ENCODE measurements around the gene ARSD. TPM values are rescaled to one million over a fixed set of nuclear protein-coding genes. Genes with fewer than 3 reads are reported as not detected.
"Not testable (repeated sequence)": the region's sequence is repeated elsewhere in the genome, so short reads cannot be mapped to it uniquely, and the experiment has no call there.

Gene ARSD
- total RNA-seq = 1 to 10 TPM; 3.9 to 4.4 TPM

- peak; percentile 62 for DNase-seq
- CTCF ChIA-PET = no interaction called here
- H3K4me1 Mint-ChIP-seq = peaks cover 6% of the 10 kb centered on the region
- H3K27me3 Mint-ChIP-seq = no peaks in the 10 kb centered on the region
- POLR2A ChIA-PET = no interaction called here
- H3K36me3 Mint-ChIP-seq (ENCODE audit: low read depth) = peaks cover 2% of the 10 kb centered on the region
- peak within 1 kb of the TSS; percentile 77 for H3K4me3 Mint-ChIP-seq
- peak within 1 kb of the TSS; percentile 71 for H3K27ac Mint-ChIP-seq
- peaks cover 2% of the 10 kb centered on the region for H3K9me3 Mint-ChIP-seq
Observed at GRCh38 chrX:2928583-2929434, at the start of gene ARSD. ARSD (minus strand) TSS chrX:2929339; CDS start chrX:2929275, 64 bp downstream.

- not testable (repeated sequence) for H3K27me3 Mint-ChIP-seq, H3K4me1 Mint-ChIP-seq
Observed at GRCh38 chrX:2978639-2979038, 49.5 kb upstream of the ARSD start.

GRCh38 chrX:2974961-2975360, 45.8 kb upstream of the ARSD start:
- Mint-ChIP-seq H3K27ac (no peak overlapping the region), H3K4me3 (no peak overlapping the region), H3K4me1 (no peaks in the 10 kb centered on the region), H3K9me3 (no peaks in the 10 kb centered on the region), H3K36me3 (ENCODE audit: low read depth) (no peaks in the 10 kb centered on the region), H3K27me3 (no peaks in the 10 kb centered on the region)
- CTCF ChIA-PET = no interaction called here
- POLR2A ChIA-PET = no interaction called here
- DNase-seq = no peak

More at GRCh38 chrX:2978639-2979038, 49.5 kb upstream of the ARSD start:
- DNase-seq; H3K9me3 Mint-ChIP-seq; H3K4me3 Mint-ChIP-seq; POLR2A ChIA-PET; H3K27ac Mint-ChIP-seq; H3K36me3 Mint-ChIP-seq (ENCODE audit: low read depth); CTCF ChIA-PET: not testable (repeated sequence)

GRCh38 chrX:2972391-2972790, 43.3 kb upstream of the ARSD start:
- CTCF ChIA-PET = no interaction called here
- H3K4me3 Mint-ChIP-seq = no peak overlapping the region
- H3K9me3 Mint-ChIP-seq = no peaks in the 10 kb centered on the region
- DNase-seq = no peak
- H3K27ac Mint-ChIP-seq = no peak overlapping the region
- H3K27me3 Mint-ChIP-seq = no peaks in the 10 kb centered on the region
- H3K4me1 Mint-ChIP-seq = peaks cover 4% of the 10 kb centered on the region
- H3K36me3 Mint-ChIP-seq (ENCODE audit: low read depth) = no peaks in the 10 kb centered on the region
- POLR2A ChIA-PET = no interaction called here

GRCh38 chrX:2969021-2969420, 39.9 kb upstream of the ARSD start:
- Mint-ChIP-seq H3K4me1 (peaks cover 4% of the 10 kb centered on the region), H3K27me3 (no peaks in the 10 kb centered on the region), H3K9me3 (no peaks in the 10 kb centered on the region), H3K4me3 (no peak overlapping the region), H3K27ac (no peak overlapping the region), H3K36me3 (ENCODE audit: low read depth) (no peaks in the 10 kb centered on the region)
- POLR2A ChIA-PET = no interaction called here
- no peak for DNase-seq
- CTCF ChIA-PET = no interaction called here

- Mint-ChIP-seq H3K27me3 (no peaks in the 10 kb centered on the region), H3K4me1 (peaks cover 4% of the 10 kb centered on the region), H3K27ac (no peak overlapping the region), H3K36me3 (ENCODE audit: low read depth) (no peaks in the 10 kb centered on the region), H3K9me3 (no peaks in the 10 kb centered on the region), H3K4me3 (peak overlapping the region; percentile 58)
- ChIA-PET CTCF (no interaction called here), POLR2A (no interaction called here)
- DNase-seq = no peak
Observed at GRCh38 chrX:2967998-2968909, 39.1 kb upstream of the ARSD start.

- peaks cover 4% of the 10 kb centered on the region for H3K4me1 Mint-ChIP-seq
- H3K27ac Mint-ChIP-seq = no peak overlapping the region
- no peaks in the 10 kb centered on the region for H3K9me3 Mint-ChIP-seq
- POLR2A ChIA-PET = no interaction called here
- CTCF ChIA-PET = no interaction called here
- no peaks in the 10 kb centered on the region for H3K27me3 Mint-ChIP-seq
- no peak for DNase-seq
- H3K4me3 Mint-ChIP-seq = no peak overlapping the region
- H3K36me3 Mint-ChIP-seq (ENCODE audit: low read depth) = no peaks in the 10 kb centered on the region
Observed at GRCh38 chrX:2967584-2967983, 38.4 kb upstream of the ARSD start.

- Mint-ChIP-seq H3K4me3 (no peak overlapping the region), H3K9me3 (no peaks in the 10 kb centered on the region), H3K27ac (no peak overlapping the region), H3K27me3 (no peaks in the 10 kb centered on the region), H3K36me3 (ENCODE audit: low read depth) (no peaks in the 10 kb centered on the region), H3K4me1 (peaks cover 4% of the 10 kb centered on the region)
- no peak for DNase-seq
- ChIA-PET POLR2A (no interaction called here), CTCF (no interaction called here)
Observed at GRCh38 chrX:2967012-2967411, 37.9 kb upstream of the ARSD start.

- ChIA-PET POLR2A (no interaction called here), CTCF (no interaction called here)
- Mint-ChIP-seq H3K27ac (no peak overlapping the region), H3K4me1 (peaks cover 4% of the 10 kb centered on the region), H3K27me3 (no peaks in the 10 kb centered on the region), H3K4me3 (no peak overlapping the region), H3K9me3 (no peaks in the 10 kb centered on the region), H3K36me3 (ENCODE audit: low read depth) (no peaks in the 10 kb centered on the region)
- DNase-seq = no peak
Observed at GRCh38 chrX:2965965-2966364, 36.8 kb upstream of the ARSD start.

- POLR2A ChIA-PET; H3K27me3 Mint-ChIP-seq; H3K27ac Mint-ChIP-seq; H3K4me1 Mint-ChIP-seq; CTCF ChIA-PET; H3K9me3 Mint-ChIP-seq; DNase-seq; H3K4me3 Mint-ChIP-seq; H3K36me3 Mint-ChIP-seq (ENCODE audit: low read depth): not testable (repeated sequence)
Observed at GRCh38 chrX:2963992-2964794, 35.1 kb upstream of the ARSD start.

GRCh38 chrX:2963449-2963848, 34.3 kb upstream of the ARSD start:
- CTCF ChIA-PET; H3K36me3 Mint-ChIP-seq (ENCODE audit: low read depth); DNase-seq; H3K27ac Mint-ChIP-seq; H3K9me3 Mint-ChIP-seq; H3K27me3 Mint-ChIP-seq; POLR2A ChIA-PET; H3K4me3 Mint-ChIP-seq; H3K4me1 Mint-ChIP-seq: not testable (repeated sequence)

GRCh38 chrX:2962381-2962780, 33.2 kb upstream of the ARSD start:
- ChIA-PET POLR2A (no interaction called here), CTCF (no interaction called here)
- H3K4me1 Mint-ChIP-seq = no peaks in the 10 kb centered on the region
- no peaks in the 10 kb centered on the region for H3K36me3 Mint-ChIP-seq (ENCODE audit: low read depth)
- H3K27ac Mint-ChIP-seq = no peak overlapping the region
- no peak for DNase-seq
- H3K27me3 Mint-ChIP-seq = no peaks in the 10 kb centered on the region
- H3K4me3 Mint-ChIP-seq = no peak overlapping the region
- no peaks in the 10 kb centered on the region for H3K9me3 Mint-ChIP-seq

- H3K9me3 Mint-ChIP-seq = no peaks in the 10 kb centered on the region
- no peaks in the 10 kb centered on the region for H3K4me1 Mint-ChIP-seq
- ChIA-PET POLR2A (no interaction called here), CTCF (no interaction called here)
- DNase-seq = no peak
- no peaks in the 10 kb centered on the region for H3K27me3 Mint-ChIP-seq
- H3K36me3 Mint-ChIP-seq (ENCODE audit: low read depth) = no peaks in the 10 kb centered on the region
- no peak overlapping the region for H3K27ac Mint-ChIP-seq
- H3K4me3 Mint-ChIP-seq = no peak overlapping the region
Observed at GRCh38 chrX:2960861-2961515, 31.8 kb upstream of the ARSD start.

All from activated CD4-positive, alpha-beta memory T cell treated with anti-CD3 and anti-CD28 coated beads, Interleukin-2, amount 10 ng/mL, durations not matched to agents 7 days and 5 days (primary cell).